ENCODE data around the gene RASA3.

GRCh38 chr13:114108141-114108761 is 24.2 kb downstream of the RASA3 start:
- TF ChIP-seq, protein P1, sequence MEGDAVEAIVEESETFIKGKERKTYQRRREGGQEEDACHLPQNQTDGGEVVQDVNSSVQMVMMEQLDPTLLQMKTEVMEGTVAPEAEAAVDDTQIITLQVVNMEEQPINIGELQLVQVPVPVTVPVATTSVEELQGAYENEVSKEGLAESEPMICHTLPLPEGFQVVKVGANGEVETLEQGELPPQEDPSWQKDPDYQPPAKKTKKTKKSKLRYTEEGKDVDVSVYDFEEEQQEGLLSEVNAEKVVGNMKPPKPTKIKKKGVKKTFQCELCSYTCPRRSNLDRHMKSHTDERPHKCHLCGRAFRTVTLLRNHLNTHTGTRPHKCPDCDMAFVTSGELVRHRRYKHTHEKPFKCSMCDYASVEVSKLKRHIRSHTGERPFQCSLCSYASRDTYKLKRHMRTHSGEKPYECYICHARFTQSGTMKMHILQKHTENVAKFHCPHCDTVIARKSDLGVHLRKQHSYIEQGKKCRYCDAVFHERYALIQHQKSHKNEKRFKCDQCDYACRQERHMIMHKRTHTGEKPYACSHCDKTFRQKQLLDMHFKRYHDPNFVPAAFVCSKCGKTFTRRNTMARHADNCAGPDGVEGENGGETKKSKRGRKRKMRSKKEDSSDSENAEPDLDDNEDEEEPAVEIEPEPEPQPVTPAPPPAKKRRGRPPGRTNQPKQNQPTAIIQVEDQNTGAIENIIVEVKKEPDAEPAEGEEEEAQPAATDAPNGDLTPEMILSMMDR (IDR thresholded peaks at IDR 0.05; ENCODE audit: low read length) = no peak
- TF ChIP-seq EZH2phosphoT487 (IDR thresholded peaks at IDR 0.05; ENCODE audit: low read length) = no peak
- TF ChIP-seq EZH2 (optimal IDR thresholded peaks at IDR 0.05; ENCODE audit: low read depth, low read length) = no peak

All from MM.1S (cell line).